ENCODE results near the gene SCN2B.

The SCN2B gene

GRCh38 chr11:118164885-118165284 lies 11.6 kb downstream of the SCN2B start:
- H3K27me3 ChIP-seq (ENCODE audit: insufficient read depth, poor library complexity, severe bottlenecking): no peaks in the 10 kb centered on the region
- TF ChIP-seq GABPA (IDR thresholded peaks at IDR 0.05; ENCODE audit: low read depth) (no peak), REST (IDR thresholded peaks at IDR 0.05; ENCODE audit: insufficient replicate concordance, low read depth) (no peak), CTCF (IDR thresholded peaks at IDR 0.05; ENCODE audit: insufficient read depth, low read length) (no peak), POLR2AphosphoS5 (IDR thresholded peaks at IDR 0.05; ENCODE audit: low read depth) (no peak), SPI1 (IDR thresholded peaks at IDR 0.05; ENCODE audit: borderline replicate concordance, low read depth) (no peak)

GRCh38 chr11:118163494-118163893 lies 12.9 kb downstream of the SCN2B start:
- DNase-seq (ENCODE audit: low read depth in 1 of 2, low spot score in 1 of 2): no peak
- Histone ChIP-seq H3K27me3 (ENCODE audit: insufficient read depth, poor library complexity, severe bottlenecking) (no peaks in the 10 kb centered on the region), H3K4me3 (replicated peaks; ENCODE audit: insufficient read depth, low read length) (no peak overlapping the region), H3K27ac (replicated peaks) (no peak overlapping the region)
- no peak for TF ChIP-seq CTCF (IDR thresholded peaks at IDR 0.05; ENCODE audit: insufficient read depth, low read length)

More at GRCh38 chr11:118164885-118165284, 11.6 kb downstream of the SCN2B start:
- Histone ChIP-seq H3K27ac (replicated peaks) (no peak overlapping the region), H3K4me3 (replicated peaks; ENCODE audit: insufficient read depth, low read length) (no peak overlapping the region)
- DNase-seq (ENCODE audit: low read depth in 1 of 2, low spot score in 1 of 2): no peak

GRCh38 chr11:118162846-118163245 lies 13.6 kb downstream of the SCN2B start:
- no peak for TF ChIP-seq POLR2AphosphoS5 (IDR thresholded peaks at IDR 0.05; ENCODE audit: low read depth)

GRCh38 chr11:118161786-118162185 lies 14.7 kb downstream of the SCN2B start:
- H3K4me3 ChIP-seq (replicated peaks; ENCODE audit: insufficient read depth, low read length): no peak overlapping the region
- no peak for TF ChIP-seq GABPA (IDR thresholded peaks at IDR 0.05; ENCODE audit: low read depth)
- TF ChIP-seq CTCF (IDR thresholded peaks at IDR 0.05; ENCODE audit: insufficient read depth, low read length): no peak
- TF ChIP-seq SPI1 (IDR thresholded peaks at IDR 0.05; ENCODE audit: borderline replicate concordance, low read depth): no peak
- no peak for TF ChIP-seq POLR2AphosphoS5 (IDR thresholded peaks at IDR 0.05; ENCODE audit: low read depth)
- TF ChIP-seq REST (IDR thresholded peaks at IDR 0.05; ENCODE audit: insufficient replicate concordance, low read depth): no peak
- DNase-seq (ENCODE audit: low read depth in 1 of 2, low spot score in 1 of 2): no peak
- H3K27ac ChIP-seq (replicated peaks): no peak overlapping the region
- H3K27me3 ChIP-seq (ENCODE audit: insufficient read depth, poor library complexity, severe bottlenecking): peaks cover 8% of the 10 kb centered on the region

More at GRCh38 chr11:118162846-118163245, 13.6 kb downstream of the SCN2B start:
- no peak for DNase-seq (ENCODE audit: low read depth in 1 of 2, low spot score in 1 of 2)
- Histone ChIP-seq H3K27ac (replicated peaks) (no peak overlapping the region), H3K4me3 (replicated peaks; ENCODE audit: insufficient read depth, low read length) (no peak overlapping the region), H3K27me3 (ENCODE audit: insufficient read depth, poor library complexity, severe bottlenecking) (no peaks in the 10 kb centered on the region)
